Fibroblast of lung (primary cell): ENCODE measurements around the gene DIAPH3. TPM values are rescaled to one million over a fixed set of nuclear protein-coding genes. Genes with fewer than 3 reads are reported as not detected.
A peak's percentile ranks its signal among the peaks of the same experiment; 100 is the strongest.

ENCODE experiments used
- DNase-seq, 2 donors: peaks; one replicate each; pipeline versions ENCODE4 v3.0.0 to v3.0.0-alpha.2; 2010; ENCODE audit warnings: low read depth in 2 of 2
- H2AFZ ChIP-seq: 2 replicates; pipeline ENCODE4 v1.5.1; 2012; ENCODE audit warnings: low read length, control low read depth, inconsistent platforms
- H3K27ac ChIP-seq: 2 replicates; pipeline ENCODE4 v1.5.1; 2011; ENCODE audit warnings: low read length, control low read depth; ENCODE audit not compliant: insufficient read depth
- H3K27me3 ChIP-seq: 2 replicates; pipeline ENCODE4 v1.5.1; 2011; ENCODE audit warnings: mild to moderate bottlenecking, low read length; ENCODE audit not compliant: control insufficient read depth, insufficient read depth
- H3K36me3 ChIP-seq: 2 replicates; pipeline ENCODE4 v1.5.1; 2011; ENCODE audit warnings: low read length; ENCODE audit not compliant: control insufficient read depth, insufficient read depth
- H3K4me1 ChIP-seq: 2 replicates; pipeline ENCODE4 v1.5.1; 2011; ENCODE audit warnings: low read length; ENCODE audit not compliant: control insufficient read depth, insufficient read depth; ENCODE audit errors: extremely low read depth
- H3K4me2 ChIP-seq: 2 replicates; pipeline ENCODE4 v1.5.1; 2011; ENCODE audit warnings: low read length, control low read depth; ENCODE audit not compliant: insufficient read depth; ENCODE audit errors: extremely low read depth
- H3K4me3 ChIP-seq, 4 experiments: fragments of 200-600 bp in 1 of 4; sonication (generic) in 1 of 4; replicated peaks in 1 of 4; 2 replicates each; pipeline ENCODE4 v1.5.1; 2011 to 2016; ENCODE audit warnings: low read length in 4 of 4, low read depth in 3 of 4, mild to moderate bottlenecking in 3 of 4, control low read depth in 2 of 4, inconsistent platforms in 1 of 4, mixed read lengths in 1 of 4; ENCODE audit not compliant: insufficient read depth in 1 of 4; ENCODE audit errors: control extremely low read depth in 1 of 4
- H3K79me2 ChIP-seq: 2 replicates; pipeline ENCODE4 v1.5.1; 2012; ENCODE audit warnings: mild to moderate bottlenecking, low read length, inconsistent platforms; ENCODE audit not compliant: control insufficient read depth, insufficient read depth
- H3K9ac ChIP-seq: 2 replicates; pipeline ENCODE4 v1.5.1; 2011; ENCODE audit warnings: mild to moderate bottlenecking, low read length, control low read depth; ENCODE audit not compliant: insufficient read depth
- H3K9me3 ChIP-seq: 2 replicates; pipeline ENCODE4 v1.5.1; 2012; ENCODE audit warnings: low read depth, low read length; ENCODE audit not compliant: control insufficient read depth, insufficient read depth
- H4K20me1 ChIP-seq: 2 replicates; pipeline ENCODE4 v1.5.1; 2011; ENCODE audit warnings: low read length; ENCODE audit not compliant: control insufficient read depth, insufficient read depth; ENCODE audit errors: extremely low read depth
- CTCF ChIP-seq, 2 donors: IDR thresholded peaks in 1 of 2; conservative IDR thresholded peaks in 1 of 2; 1 replicate in 1 of 2; 2 replicates in 1 of 2; pipeline ENCODE4 v1.5.1; 2011 to 2012; ENCODE audit warnings: low read length in 2 of 2, control low read depth in 1 of 2, inconsistent platforms in 1 of 2, low read depth in 1 of 2, mild to moderate bottlenecking in 1 of 2
- EZH2 ChIP-seq: IDR thresholded peaks from 2 replicates; pipeline ENCODE4 v1.5.1; 2012; ENCODE audit warnings: low read length, control low read depth, mild to moderate bottlenecking; ENCODE audit errors: missing control alignments
- polyA plus RNA-seq, 2 donors: library from polyadenylated mRNA; depleted of rRNA in 1 of 2; stranded (reverse) in 1 of 2; unstranded in 1 of 2; fragments of >200 nt; gene quantifications; 2 replicates each; pipeline ENCODE4 v1.2.1, GENCODE V29; 2011 to 2012; ENCODE audit warnings: missing spikeins in 1 of 2
- total RNA-seq: library from RNA; depleted of rRNA; stranded (reverse); fragments of >200 nt; gene quantifications from 2 replicates; pipeline ENCODE4 v1.2.1, GENCODE V29; 2014

Gene DIAPH3
- total and polyA plus RNA-seq, 2 donors (not counting 1 experiment from before 2014, with no cell fraction given): 5.9 to 10.9 TPM

- H3K4me1 ChIP-seq: peaks cover 4% of the 10 kb centered on the region
- no peak overlapping the region for H3K9ac ChIP-seq
- no peak overlapping the region for H3K4me2 ChIP-seq
- no peaks in the 10 kb centered on the region for H3K36me3 ChIP-seq
- H2AFZ ChIP-seq: no peak overlapping the region
- H4K20me1 ChIP-seq: no peaks in the 10 kb centered on the region
- H3K27ac ChIP-seq: no peak overlapping the region
- H3K79me2 ChIP-seq: no peaks in the 10 kb centered on the region
- TF ChIP-seq EZH2 (no peak), CTCF (conservative IDR thresholded peaks at IDR 0.05 in 1 of 2, IDR thresholded peaks at IDR 0.05 in 1 of 2; ENCODE audit: low read depth in 1 of 2, low read length in 2 of 2) (no peak)
- no peaks in the 10 kb centered on the region for H3K27me3 ChIP-seq
- DNase-seq: peak in 1 of 2 donors; percentile 42
- no peak overlapping the region for H3K4me3 ChIP-seq
- no peaks in the 10 kb centered on the region for H3K9me3 ChIP-seq
Measured at GRCh38 chr13:59690857-59691500, 472.7 kb downstream of the DIAPH3 start.

- Histone ChIP-seq H3K9ac (no peak overlapping the region), H3K4me3 (no peak overlapping the region), H2AFZ (no peak overlapping the region), H3K9me3 (no peaks in the 10 kb centered on the region), H3K27ac (no peak overlapping the region), H3K4me1 (peaks cover 4% of the 10 kb centered on the region), H4K20me1 (no peaks in the 10 kb centered on the region), H3K79me2 (no peaks in the 10 kb centered on the region), H3K36me3 (no peaks in the 10 kb centered on the region), H3K27me3 (no peaks in the 10 kb centered on the region), H3K4me2 (no peak overlapping the region)
- TF ChIP-seq EZH2 (no peak), CTCF (conservative IDR thresholded peaks at IDR 0.05 in 1 of 2, IDR thresholded peaks at IDR 0.05 in 1 of 2; ENCODE audit: low read depth in 1 of 2, low read length in 2 of 2) (no peak)
- DNase-seq: no peak
Measured at GRCh38 chr13:59689057-59689456, 474.7 kb downstream of the DIAPH3 start.

- H3K36me3 ChIP-seq: no peaks in the 10 kb centered on the region
- no peak overlapping the region for H3K27ac ChIP-seq
- no peaks in the 10 kb centered on the region for H3K27me3 ChIP-seq
- H3K9me3 ChIP-seq: no peaks in the 10 kb centered on the region
- H3K4me1 ChIP-seq: peaks cover 4% of the 10 kb centered on the region
- H3K79me2 ChIP-seq: no peaks in the 10 kb centered on the region
- H3K4me2 ChIP-seq: no peak overlapping the region
- DNase-seq: no peak
- no peak overlapping the region for H2AFZ ChIP-seq
- TF ChIP-seq CTCF (conservative IDR thresholded peaks at IDR 0.05 in 1 of 2, IDR thresholded peaks at IDR 0.05 in 1 of 2; ENCODE audit: low read depth in 1 of 2, low read length in 2 of 2) (no peak), EZH2 (no peak)
- H3K9ac ChIP-seq: no peak overlapping the region
- no peak overlapping the region for H3K4me3 ChIP-seq
- H4K20me1 ChIP-seq: no peaks in the 10 kb centered on the region
Measured at GRCh38 chr13:59686798-59687394, 476.8 kb downstream of the DIAPH3 start.
